Cardiac fibroblast (primary cell): ENCODE measurements around the gene HGFAC.
"Not testable (repeated sequence)": the region's sequence is repeated elsewhere in the genome, so short reads cannot be mapped to it uniquely, and the experiment has no call there.

Experiments used
- DNase-seq, 2 donors: peaks; one replicate each; pipeline versions ENCODE4 v3.0.0 to v3.0.0-alpha.2; 2010; ENCODE audit warnings: low read depth in 2 of 2
- H3K4me3 ChIP-seq, 2 donors: replicated peaks in 1 of 2; 1 replicate in 1 of 2; 2 replicates in 1 of 2; pipeline ENCODE4 v1.5.1; 2011; ENCODE audit warnings: low read depth in 2 of 2, low read length in 2 of 2, mild to moderate bottlenecking in 2 of 2, moderate library complexity in 1 of 2
- TF ChIP-seq, protein P1 (sequence below): IDR thresholded peaks from one replicate; pipeline ENCODE4 v1.5.1; 2011; ENCODE audit warnings: low read depth, mild to moderate bottlenecking, low read length, inconsistent platforms

HGFAC gene

DNA sequence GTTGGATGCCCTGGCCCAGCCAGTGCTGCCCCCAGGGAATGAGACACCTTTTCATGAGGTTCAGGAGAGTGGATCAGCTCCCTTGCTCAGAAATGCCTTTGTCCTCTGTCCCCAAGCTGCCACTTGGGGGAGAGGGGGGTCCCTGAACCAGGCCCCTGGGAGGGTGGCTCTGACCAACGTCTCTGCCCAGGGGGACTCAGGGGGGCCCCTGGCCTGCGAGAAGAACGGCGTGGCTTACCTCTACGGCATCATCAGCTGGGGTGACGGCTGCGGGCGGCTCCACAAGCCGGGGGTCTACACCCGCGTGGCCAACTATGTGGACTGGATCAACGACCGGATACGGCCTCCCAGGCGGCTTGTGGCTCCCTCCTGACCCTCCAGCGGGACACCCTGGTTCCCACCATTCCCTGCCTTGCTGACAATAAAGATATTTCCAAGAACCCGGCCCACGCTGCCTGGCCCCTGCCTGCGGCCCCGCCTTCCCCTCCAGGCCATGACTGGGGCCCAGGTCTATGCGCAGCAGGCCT lies 7.3 kb downstream of the HGFAC start:
- TF ChIP-seq, protein P1, sequence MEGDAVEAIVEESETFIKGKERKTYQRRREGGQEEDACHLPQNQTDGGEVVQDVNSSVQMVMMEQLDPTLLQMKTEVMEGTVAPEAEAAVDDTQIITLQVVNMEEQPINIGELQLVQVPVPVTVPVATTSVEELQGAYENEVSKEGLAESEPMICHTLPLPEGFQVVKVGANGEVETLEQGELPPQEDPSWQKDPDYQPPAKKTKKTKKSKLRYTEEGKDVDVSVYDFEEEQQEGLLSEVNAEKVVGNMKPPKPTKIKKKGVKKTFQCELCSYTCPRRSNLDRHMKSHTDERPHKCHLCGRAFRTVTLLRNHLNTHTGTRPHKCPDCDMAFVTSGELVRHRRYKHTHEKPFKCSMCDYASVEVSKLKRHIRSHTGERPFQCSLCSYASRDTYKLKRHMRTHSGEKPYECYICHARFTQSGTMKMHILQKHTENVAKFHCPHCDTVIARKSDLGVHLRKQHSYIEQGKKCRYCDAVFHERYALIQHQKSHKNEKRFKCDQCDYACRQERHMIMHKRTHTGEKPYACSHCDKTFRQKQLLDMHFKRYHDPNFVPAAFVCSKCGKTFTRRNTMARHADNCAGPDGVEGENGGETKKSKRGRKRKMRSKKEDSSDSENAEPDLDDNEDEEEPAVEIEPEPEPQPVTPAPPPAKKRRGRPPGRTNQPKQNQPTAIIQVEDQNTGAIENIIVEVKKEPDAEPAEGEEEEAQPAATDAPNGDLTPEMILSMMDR = no peak
- H3K4me3 ChIP-seq = no peak overlapping the region
- no peak for DNase-seq

- no peak for DNase-seq
- no peak overlapping the region for H3K4me3 ChIP-seq
- TF ChIP-seq, protein P1 = no peak
Measured at GRCh38 chr4:3449574-3450534, 8.1 kb downstream of the HGFAC start.

DNA sequence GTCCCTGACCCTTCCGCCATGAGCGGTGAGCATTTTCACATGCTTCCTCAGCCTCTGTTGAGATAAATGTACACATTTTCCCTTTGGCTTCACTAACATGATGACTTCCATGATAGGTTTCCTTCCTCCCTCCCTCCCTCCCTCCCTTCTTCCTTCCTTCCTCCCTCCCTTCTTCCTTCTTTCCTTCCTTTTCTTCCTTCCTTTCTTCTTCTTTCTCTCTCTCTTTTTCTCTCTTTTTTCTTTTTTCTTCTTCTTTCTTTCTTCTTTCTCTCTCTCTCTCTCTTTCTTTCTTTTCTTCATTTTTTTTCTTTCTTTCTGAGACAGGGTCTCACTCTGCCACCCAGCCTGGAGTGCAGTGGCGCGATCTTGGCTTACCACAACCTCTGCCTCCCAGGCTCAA lies 8.9 kb downstream of the HGFAC start:
- TF ChIP-seq, protein P1 = no peak
- no peak for DNase-seq
- H3K4me3 ChIP-seq = no peak overlapping the region

DNA sequence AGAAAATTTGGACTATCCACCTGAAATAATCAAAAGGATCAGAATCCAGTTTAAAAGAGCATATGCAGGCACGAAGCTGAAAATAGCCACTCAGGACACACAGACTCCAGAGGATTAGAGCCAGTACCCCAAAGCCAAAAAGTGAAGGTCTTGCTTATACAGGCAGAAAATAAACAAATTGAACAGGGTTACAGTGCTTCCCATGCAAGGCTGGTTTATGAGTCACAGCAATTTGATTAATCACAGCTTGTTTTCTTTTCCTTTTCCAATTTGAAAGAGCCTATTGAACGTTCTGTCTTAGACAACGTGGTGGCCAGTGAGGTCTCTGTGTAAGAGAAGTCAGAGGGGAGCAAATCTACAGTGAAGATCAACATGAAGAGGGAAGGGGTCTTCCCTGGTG lies 10.2 kb downstream of the HGFAC start:
- H3K4me3 ChIP-seq = no peak overlapping the region
- TF ChIP-seq, protein P1 = no peak
- DNase-seq = peak in 1 of 2 donors; percentile 51

GRCh38 chr4:3452376-3452775 lies 10.6 kb downstream of the HGFAC start:
- TF ChIP-seq, protein P1 = peak; percentile 52
- H3K4me3 ChIP-seq = no peak overlapping the region
- peak in 1 of 2 donors; percentile 18 for DNase-seq

GRCh38 chr4:3455596-3455995 lies 13.8 kb downstream of the HGFAC start:
- not testable (repeated sequence) for H3K4me3 ChIP-seq, DNase-seq

GRCh38 chr4:3458371-3458770 lies 16.6 kb downstream of the HGFAC start:
- no peak overlapping the region for H3K4me3 ChIP-seq
- TF ChIP-seq, protein P1 = no peak
- no peak for DNase-seq

GRCh38 chr4:3459156-3459555 lies 17.4 kb downstream of the HGFAC start:
- H3K4me3 ChIP-seq, DNase-seq: not testable (repeated sequence)
